Inflammatory macrophage (primary cell): ENCODE measurements around the gene RCCD1.

Source experiments
- DNase-seq, 2 donors: peaks; one replicate each; pipeline ENCODE4 v3.0.0-alpha.2; 2020 to 2022

RCCD1 gene

GRCh38 chr15:90968434-90968833, 13.8 kb downstream of the RCCD1 start:
- DNase-seq, result no peak

GRCh38 chr15:90970274-90970673, 15.6 kb downstream of the RCCD1 start:
- no peak for DNase-seq

GRCh38 chr15:90972133-90972532, 17.4 kb downstream of the RCCD1 start:
- DNase-seq, result no peak

- DNase-seq, result no peak
These were observed 19.5 kb downstream of the RCCD1 start for GRCh38 chr15:90974216-90974615.

- DNase-seq, result no peak
These were observed 24.9 kb downstream of the RCCD1 start for GRCh38 chr15:90979582-90979981.

- no peak for DNase-seq
These were observed 27.0 kb downstream of the RCCD1 start for GRCh38 chr15:90981681-90982080.

- peak; percentile 10 to 43 for DNase-seq
These were observed 27.5 kb downstream of the RCCD1 start for GRCh38 chr15:90982135-90982534.

- DNase-seq, result no peak
These were observed 32.3 kb downstream of the RCCD1 start for GRCh38 chr15:90986790-90987507.

- DNase-seq, result no peak
These were observed 33.0 kb downstream of the RCCD1 start for GRCh38 chr15:90987561-90988141.

GRCh38 chr15:90988296-90988695, 33.6 kb downstream of the RCCD1 start:
- DNase-seq, result no peak

GRCh38 chr15:90989040-90989768, 34.5 kb downstream of the RCCD1 start:
- DNase-seq, result peak in 1 of 2 donors; percentile 9

- no peak for DNase-seq
These were observed 35.8 kb downstream of the RCCD1 start for GRCh38 chr15:90990446-90990845.

GRCh38 chr15:90991587-90992285, 37.1 kb downstream of the RCCD1 start:
- DNase-seq, result no peak

- no peak for DNase-seq
These were observed 39.4 kb downstream of the RCCD1 start for GRCh38 chr15:90994059-90994416.

- DNase-seq, result peak; percentile 98 to 99
These were observed 40.0 kb downstream of the RCCD1 start, which contains the start of gene PRC1 for GRCh38 chr15:90994417-90995311. TSS of gene PRC1 (minus strand) at chr15:90994535. CDS start at chr15:90994417, 118 bp downstream.

- no peak for DNase-seq
These were observed 44.1 kb downstream of the RCCD1 start for GRCh38 chr15:90998737-90999136.

GRCh38 chr15:91001209-91001608, 46.5 kb downstream of the RCCD1 start:
- DNase-seq, result no peak

GRCh38 chr15:91007266-91007665, 52.6 kb downstream of the RCCD1 start:
- DNase-seq, result no peak
